Neural progenitor cell (in vitro differentiated cells): ENCODE measurements around the gene WDR33. TPM values are rescaled to one million over a fixed set of nuclear protein-coding genes. Genes with fewer than 3 reads are reported as not detected.

ENCODE experiments used
- DNase-seq: peaks from one replicate; pipeline ENCODE4 v3.0.0-alpha.2; 2016; ENCODE audit warnings: low spot score
- H2AFZ ChIP-seq: fragments of 200-600 bp; sonication (generic); replicated peaks from 2 replicates; pipeline ENCODE4 v1.6.1; 2016; ENCODE audit warnings: antibody characterized with exemption
- H3F3A ChIP-seq: fragments of 200-600 bp; sonication (generic); 2 replicates; pipeline ENCODE4 v1.6.1; 2016; ENCODE audit warnings: antibody characterized with exemption, low read depth
- H3K27ac ChIP-seq: fragments of 200-600 bp; sonication (generic); 2 replicates; pipeline ENCODE4 v1.5.1; 2016; ENCODE audit warnings: mild to moderate bottlenecking
- H3K27me3 ChIP-seq: fragments of 200-600 bp; sonication (generic); 2 replicates; pipeline ENCODE4 v1.6.1; 2016; ENCODE audit warnings: mild to moderate bottlenecking, moderate library complexity
- H3K36me3 ChIP-seq: fragments of 200-600 bp; sonication (generic); 2 replicates; pipeline ENCODE4 v1.5.1; 2016
- H3K4me1 ChIP-seq: fragments of 200-600 bp; sonication (generic); 2 replicates; pipeline ENCODE4 v1.6.1; 2016; ENCODE audit warnings: mixed run types
- H3K4me2 ChIP-seq: fragments of 200-600 bp; sonication (generic); 2 replicates; pipeline ENCODE4 v1.6.1; 2016
- H3K4me3 ChIP-seq: fragments of 200-600 bp; sonication (generic); 2 replicates; pipeline ENCODE4 v1.5.1; 2016
- H3K79me2 ChIP-seq: fragments of 200-600 bp; sonication (generic); 2 replicates; pipeline ENCODE4 v1.6.1; 2016; ENCODE audit warnings: low read depth
- H3K9ac ChIP-seq: fragments of 200-600 bp; sonication (generic); 2 replicates; pipeline ENCODE4 v1.6.1; 2016
- H3K9me3 ChIP-seq: fragments of 200-600 bp; sonication (generic); 2 replicates; pipeline ENCODE4 v1.5.1; 2016; ENCODE audit warnings: low read depth
- H4K20me1 ChIP-seq: fragments of 200-600 bp; sonication (generic); 2 replicates; pipeline ENCODE4 v1.6.1; 2016; ENCODE audit warnings: low read depth
- H3K27ac Mint-ChIP-seq: 3 replicates; pipeline ENCODE4 v1.8.0; 2021; ENCODE audit warnings: mixed read lengths
- H3K27me3 Mint-ChIP-seq: 2 replicates; pipeline ENCODE4 v1.8.0; 2022; ENCODE audit warnings: low read depth, mild to moderate bottlenecking, inconsistent platforms, moderate library complexity, mixed read lengths; ENCODE audit not compliant: insufficient read depth
- H3K36me3 Mint-ChIP-seq: 3 replicates; pipeline ENCODE4 v1.8.0; 2021; ENCODE audit warnings: mixed read lengths
- H3K4me1 Mint-ChIP-seq: 3 replicates; pipeline ENCODE4 v1.8.0; 2021; ENCODE audit warnings: mixed read lengths
- H3K4me3 Mint-ChIP-seq: 3 replicates; pipeline ENCODE4 v1.8.0; 2021; ENCODE audit warnings: mild to moderate bottlenecking, moderate library complexity, mixed read lengths
- H3K9me3 Mint-ChIP-seq: 3 replicates; pipeline ENCODE4 v1.8.0; 2020; ENCODE audit warnings: mixed read lengths
- EZH2 ChIP-seq: fragments of 200-600 bp; sonication (generic); IDR thresholded peaks from 2 replicates; pipeline ENCODE4 v1.6.1; 2017; ENCODE audit warnings: antibody characterized with exemption, mild to moderate bottlenecking, moderate library complexity
- EZH2phosphoT487 ChIP-seq: fragments of 200-600 bp; sonication (generic); IDR thresholded peaks from 2 replicates; pipeline ENCODE4 v1.6.1; 2017; ENCODE audit warnings: antibody characterized with exemption
- small RNA-seq: library from RNA; depleted of rRNA; stranded (forward); fragments of <200 nt; gene quantifications from one replicate; pipeline ENCODE3, GENCODE V24; 2015
- total RNA-seq: library from RNA; depleted of rRNA; stranded (reverse); fragments of >200 nt; gene quantifications from 2 replicates; pipeline ENCODE4 v1.2.3, GENCODE V29; 2015; ENCODE audit warnings: low replicate concordance
- TF ChIP-seq, protein P1 (sequence below): fragments of 200-600 bp; sonication (generic); IDR thresholded peaks from 2 replicates; pipeline ENCODE4 v1.5.1; 2017; ENCODE audit warnings: antibody characterized with exemption, mild to moderate bottlenecking

The WDR33 gene
- total RNA-seq, 1 donor from 2014 or later: 83.4 TPM

DNA sequence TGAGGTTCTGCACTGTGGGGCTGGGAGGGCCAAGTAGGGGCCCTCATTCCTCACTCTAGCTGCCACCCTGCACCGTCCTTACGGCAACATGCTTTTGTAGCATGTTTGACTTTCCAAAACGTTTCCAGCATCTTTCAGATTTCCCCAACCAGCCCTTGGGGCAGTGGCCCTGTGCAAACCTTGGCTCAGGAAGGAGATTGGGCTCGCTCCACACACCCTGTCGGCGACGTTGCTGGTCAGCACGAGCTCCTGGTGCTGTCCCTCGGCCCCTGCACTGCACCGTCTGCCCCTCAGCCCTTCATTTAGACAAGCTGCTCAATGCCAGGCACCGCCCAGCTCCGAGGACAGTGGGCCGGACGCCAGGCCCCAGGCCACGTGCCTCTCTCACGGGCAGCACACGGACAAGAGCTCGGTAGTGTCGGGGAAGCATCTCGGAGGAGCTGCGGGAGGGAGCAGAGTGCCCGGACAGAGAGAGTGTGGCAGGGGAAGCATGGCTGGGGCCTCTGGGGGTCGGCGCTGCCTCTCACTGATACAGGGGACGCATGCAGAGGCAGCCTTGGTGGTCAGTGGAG is 158.1 kb downstream of the WDR33 start:
- peaks cover 9% of the 10 kb centered on the region for H3K27me3 Mint-ChIP-seq
- peaks cover 46% of the 10 kb centered on the region for H3K4me1 Mint-ChIP-seq
- Histone ChIP-seq H4K20me1 (no peaks in the 10 kb centered on the region), H3K27ac (no peak overlapping the region), H3K4me1 (peaks cover 16% of the 10 kb centered on the region), H3K4me2 (no peak overlapping the region), H2AFZ (no peak overlapping the region), H3K79me2 (no peaks in the 10 kb centered on the region), H3K4me3 (no peak overlapping the region), H3K36me3 (no peaks in the 10 kb centered on the region), H3K9me3 (no peaks in the 10 kb centered on the region), H3K9ac (no peak overlapping the region), H3K27me3 (no peaks in the 10 kb centered on the region), H3F3A (peaks cover 12% of the 10 kb centered on the region)
- H3K4me3 Mint-ChIP-seq: no peak overlapping the region
- H3K27ac Mint-ChIP-seq: peak overlapping the region; percentile 67
- H3K36me3 Mint-ChIP-seq: no peaks in the 10 kb centered on the region
- TF ChIP-seq, protein P1, sequence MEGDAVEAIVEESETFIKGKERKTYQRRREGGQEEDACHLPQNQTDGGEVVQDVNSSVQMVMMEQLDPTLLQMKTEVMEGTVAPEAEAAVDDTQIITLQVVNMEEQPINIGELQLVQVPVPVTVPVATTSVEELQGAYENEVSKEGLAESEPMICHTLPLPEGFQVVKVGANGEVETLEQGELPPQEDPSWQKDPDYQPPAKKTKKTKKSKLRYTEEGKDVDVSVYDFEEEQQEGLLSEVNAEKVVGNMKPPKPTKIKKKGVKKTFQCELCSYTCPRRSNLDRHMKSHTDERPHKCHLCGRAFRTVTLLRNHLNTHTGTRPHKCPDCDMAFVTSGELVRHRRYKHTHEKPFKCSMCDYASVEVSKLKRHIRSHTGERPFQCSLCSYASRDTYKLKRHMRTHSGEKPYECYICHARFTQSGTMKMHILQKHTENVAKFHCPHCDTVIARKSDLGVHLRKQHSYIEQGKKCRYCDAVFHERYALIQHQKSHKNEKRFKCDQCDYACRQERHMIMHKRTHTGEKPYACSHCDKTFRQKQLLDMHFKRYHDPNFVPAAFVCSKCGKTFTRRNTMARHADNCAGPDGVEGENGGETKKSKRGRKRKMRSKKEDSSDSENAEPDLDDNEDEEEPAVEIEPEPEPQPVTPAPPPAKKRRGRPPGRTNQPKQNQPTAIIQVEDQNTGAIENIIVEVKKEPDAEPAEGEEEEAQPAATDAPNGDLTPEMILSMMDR: no peak
- no peak for TF ChIP-seq EZH2phosphoT487
- no peak for TF ChIP-seq EZH2
- no peaks in the 10 kb centered on the region for H3K9me3 Mint-ChIP-seq
- no peak for DNase-seq

DNA sequence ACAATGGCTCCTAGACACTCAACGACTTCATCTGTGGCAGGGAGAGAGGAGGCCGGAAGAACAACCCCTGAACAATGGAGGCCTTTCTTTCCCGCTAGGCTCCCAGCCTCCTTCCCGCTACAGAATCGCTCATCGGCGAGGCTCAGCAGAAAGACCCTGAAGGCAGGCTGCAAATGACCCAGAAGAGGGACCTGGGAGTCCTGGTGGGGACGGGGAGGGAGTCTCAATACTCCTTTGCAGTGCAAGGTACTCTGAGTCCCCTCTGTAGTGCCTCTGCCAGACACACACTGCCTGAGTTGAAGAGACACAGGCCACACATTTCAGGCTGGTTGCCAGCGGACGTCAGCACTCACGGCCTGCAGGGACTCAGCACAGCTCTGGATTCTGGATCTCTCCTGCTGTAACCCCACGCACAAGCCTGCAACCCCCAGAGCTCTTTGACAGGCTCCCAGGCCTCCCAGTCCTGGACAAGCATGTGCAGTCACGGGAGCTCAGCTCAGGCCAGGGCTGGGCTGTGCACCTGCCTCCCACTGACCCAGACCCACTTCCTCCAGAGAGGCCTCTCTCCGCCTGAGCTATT is 158.9 kb downstream of the WDR33 start:
- Mint-ChIP-seq H3K27me3 (peaks cover 9% of the 10 kb centered on the region), H3K9me3 (no peaks in the 10 kb centered on the region), H3K36me3 (no peaks in the 10 kb centered on the region), H3K27ac (peak overlapping the region; percentile 82), H3K4me3 (no peak overlapping the region), H3K4me1 (peaks cover 50% of the 10 kb centered on the region)
- Histone ChIP-seq H3K9ac (no peak overlapping the region), H3F3A (peaks cover 12% of the 10 kb centered on the region), H3K9me3 (no peaks in the 10 kb centered on the region), H3K4me3 (no peak overlapping the region), H3K79me2 (no peaks in the 10 kb centered on the region), H3K36me3 (no peaks in the 10 kb centered on the region), H3K27me3 (no peaks in the 10 kb centered on the region), H3K4me2 (no peak overlapping the region), H3K4me1 (peaks cover 16% of the 10 kb centered on the region), H3K27ac (no peak overlapping the region), H2AFZ (no peak overlapping the region), H4K20me1 (no peaks in the 10 kb centered on the region)
- TF ChIP-seq EZH2: no peak
- no peak for TF ChIP-seq EZH2phosphoT487
- TF ChIP-seq, protein P1: no peak
- DNase-seq: no peak

DNA sequence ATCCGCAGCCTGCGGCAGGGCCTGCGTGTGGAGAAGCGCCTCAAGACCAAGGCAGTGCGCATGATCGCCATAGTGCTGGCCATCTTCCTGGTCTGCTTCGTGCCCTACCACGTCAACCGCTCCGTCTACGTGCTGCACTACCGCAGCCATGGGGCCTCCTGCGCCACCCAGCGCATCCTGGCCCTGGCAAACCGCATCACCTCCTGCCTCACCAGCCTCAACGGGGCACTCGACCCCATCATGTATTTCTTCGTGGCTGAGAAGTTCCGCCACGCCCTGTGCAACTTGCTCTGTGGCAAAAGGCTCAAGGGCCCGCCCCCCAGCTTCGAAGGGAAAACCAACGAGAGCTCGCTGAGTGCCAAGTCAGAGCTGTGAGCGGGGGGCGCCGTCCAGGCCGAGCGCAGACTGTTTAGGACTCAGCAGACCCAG is 159.6 kb downstream of the WDR33 start:
- Mint-ChIP-seq H3K36me3 (no peaks in the 10 kb centered on the region), H3K27me3 (peaks cover 12% of the 10 kb centered on the region), H3K27ac (peak overlapping the region; percentile 82), H3K4me3 (no peak overlapping the region), H3K9me3 (no peaks in the 10 kb centered on the region), H3K4me1 (peaks cover 54% of the 10 kb centered on the region)
- no peaks in the 10 kb centered on the region for H4K20me1 ChIP-seq
- no peak overlapping the region for H3K27ac ChIP-seq
- no peaks in the 10 kb centered on the region for H3K36me3 ChIP-seq
- H3K27me3 ChIP-seq: no peaks in the 10 kb centered on the region
- H3K4me1 ChIP-seq: peaks cover 16% of the 10 kb centered on the region
- H2AFZ ChIP-seq: no peak overlapping the region
- no peak for DNase-seq
- H3K79me2 ChIP-seq: no peaks in the 10 kb centered on the region
- H3K9ac ChIP-seq: no peak overlapping the region
- H3F3A ChIP-seq: peaks cover 12% of the 10 kb centered on the region
- no peak overlapping the region for H3K4me2 ChIP-seq
- no peaks in the 10 kb centered on the region for H3K9me3 ChIP-seq
- TF ChIP-seq, protein P1: no peak
- TF ChIP-seq EZH2phosphoT487 (no peak), EZH2 (no peak)
- H3K4me3 ChIP-seq: no peak overlapping the region

Small RNAs within 50 kb of the gene (small RNA-seq; reads per million reads assigned to genes)
- gene RF00017: not detected
- gene RF00019: not detected
- gene RNU6-395P: not detected
- 0.20 reads per million for gene RNY4P7

Other genes starting within 250 kb of the WDR33 start
- gene GPR17, start 165.0 kb downstream of the WDR33 start, total RNA-seq: not detected in 2 replicates
- 1.2 TPM in 1 of 2 replicates, not detected in the other for gene LIMS2, start 135.6 kb downstream of the WDR33 start, total RNA-seq
- gene SFT2D3, start 109.7 kb downstream of the WDR33 start, total RNA-seq: 22.8 and 30.6 TPM in 2 replicates
- 32.2 and 33.7 TPM in 2 replicates for gene POLR2D, start 47.0 kb upstream of the WDR33 start, total RNA-seq
- 19.0 and 21.0 TPM in 2 replicates for gene AMMECR1L, start 74.8 kb upstream of the WDR33 start, total RNA-seq
- gene SAP130, start 216.9 kb upstream of the WDR33 start, total RNA-seq: 19.8 and 30.3 TPM in 2 replicates